Stimulated activated CD8-positive, alpha-beta memory T cell treated with anti-CD3 and anti-CD28 coated beads, Interleukin-4, amount 100 ng/mL, for 24 hours (primary cell): ENCODE data around the gene HOXB4.

ENCODE experiments used
- DNase-seq: peaks from one replicate; pipeline ENCODE4 v3.0.0-alpha.2; 2020; ENCODE audit warnings: low read depth

HOXB4 gene

DNA sequence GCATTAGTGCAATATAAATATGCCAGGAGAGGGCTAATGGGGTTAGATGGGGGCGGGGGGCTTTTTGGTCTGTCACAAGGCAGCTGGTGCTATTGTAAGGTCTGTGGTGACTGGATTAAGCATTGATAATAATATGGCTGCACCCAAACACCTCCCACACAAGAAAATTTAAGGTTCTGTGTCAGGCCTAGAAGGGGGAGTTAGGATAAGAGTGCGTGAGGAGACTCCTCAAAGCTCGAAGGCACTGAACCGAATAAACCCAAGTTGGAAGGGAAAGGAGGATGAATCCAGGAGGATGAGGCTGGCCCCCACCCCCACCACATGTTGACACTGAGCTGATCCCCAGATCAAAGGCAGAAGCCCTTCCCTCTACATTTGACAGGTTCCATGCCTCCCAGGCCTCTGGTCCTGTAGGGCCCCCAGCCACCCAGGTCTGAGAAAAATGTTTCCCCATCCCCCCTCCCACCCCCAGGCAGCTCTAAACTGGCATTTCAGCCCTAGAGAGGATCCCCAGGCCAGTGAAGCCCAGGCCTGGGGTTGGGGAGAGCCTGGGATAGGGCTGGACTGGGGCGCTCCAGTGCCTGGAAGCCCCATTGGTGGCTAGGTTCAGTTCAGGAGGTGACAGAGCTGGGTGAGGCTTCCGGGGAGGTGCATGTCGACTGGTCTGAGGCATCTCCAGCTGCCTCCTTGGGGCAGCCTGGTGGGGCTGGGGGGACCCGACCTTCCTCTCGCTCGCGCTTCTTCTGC is 49.0 kb downstream of the HOXB4 start:
- no peak for DNase-seq

- DNase-seq, result no peak
These were observed 49.8 kb downstream of the HOXB4 start for GRCh38 chr17:48528153-48528935.

GRCh38 chr17:48527547-48527932 is 50.6 kb downstream of the HOXB4 start:
- no peak for DNase-seq

GRCh38 chr17:48526608-48527546 is 51.3 kb downstream of the HOXB4 start:
- DNase-seq, result no peak
